CD4-positive, alpha-beta T cell treated with Interleukin-4 for 1 hour (primary cell): ENCODE measurements around the gene DPF3.

Source experiments
- DNase-seq, 2 donors: peaks; one replicate each; pipeline ENCODE4 v3.0.0-alpha.2; 2020 to 2022

Gene DPF3

GRCh38 chr14:72636094-72636493 is 257.8 kb downstream of the DPF3 start:
- no peak for DNase-seq

- no peak for DNase-seq
These were observed 258.9 kb downstream of the DPF3 start for GRCh38 chr14:72634691-72635616.

- DNase-seq: no peak
These were observed 260.4 kb downstream of the DPF3 start for GRCh38 chr14:72633551-72633950.

- DNase-seq: no peak
These were observed 261.2 kb downstream of the DPF3 start for GRCh38 chr14:72632727-72633126.

- DNase-seq: no peak
These were observed 262.5 kb downstream of the DPF3 start for GRCh38 chr14:72631401-72631800.

GRCh38 chr14:72630374-72630773 is 263.5 kb downstream of the DPF3 start:
- no peak for DNase-seq

GRCh38 chr14:72629534-72629933 is 264.4 kb downstream of the DPF3 start:
- DNase-seq: no peak

GRCh38 chr14:72625689-72626088 is 268.2 kb downstream of the DPF3 start:
- no peak for DNase-seq

GRCh38 chr14:72621387-72622065 is 272.4 kb downstream of the DPF3 start:
- DNase-seq: no peak

- no peak for DNase-seq
These were observed 274.0 kb downstream of the DPF3 start for GRCh38 chr14:72619881-72620280.

GRCh38 chr14:72619111-72619571 is 274.8 kb downstream of the DPF3 start:
- DNase-seq: no peak

- no peak for DNase-seq
These were observed 275.5 kb downstream of the DPF3 start for GRCh38 chr14:72618424-72618823.

- no peak for DNase-seq
These were observed 276.4 kb downstream of the DPF3 start for GRCh38 chr14:72617391-72618031.

GRCh38 chr14:72616811-72617210 is 277.1 kb downstream of the DPF3 start:
- DNase-seq: no peak

- no peak for DNase-seq
These were observed 277.6 kb downstream of the DPF3 start for GRCh38 chr14:72616294-72616693.

- DNase-seq: no peak
These were observed 278.3 kb downstream of the DPF3 start for GRCh38 chr14:72615451-72616121.

GRCh38 chr14:72614891-72615415 is 278.9 kb downstream of the DPF3 start:
- DNase-seq: no peak

- DNase-seq: no peak
These were observed 279.5 kb downstream of the DPF3 start for GRCh38 chr14:72614365-72614764.

GRCh38 chr14:72613975-72614319 is 280.0 kb downstream of the DPF3 start:
- DNase-seq: no peak

- DNase-seq: no peak
These were observed 280.5 kb downstream of the DPF3 start for GRCh38 chr14:72613231-72613974.

GRCh38 chr14:72612041-72612440 is 281.9 kb downstream of the DPF3 start:
- no peak for DNase-seq

GRCh38 chr14:72611506-72611905 is 282.4 kb downstream of the DPF3 start:
- no peak for DNase-seq
